K562 treated with DMSO at 1 percent for 48 hours (cell line): ENCODE data around the gene NCOA1. TPM values are rescaled to one million over a fixed set of nuclear protein-coding genes. Genes with fewer than 3 reads are reported as not detected.

Source experiments
- total RNA-seq: library from RNA; unstranded; fragments of 300-600 nt; gene quantifications from 2 replicates; pipeline ENCODE4 v1.2.3, GENCODE V29; 2022; ENCODE audit warnings: low replicate concordance; ENCODE audit errors: extremely low read depth

Gene NCOA1
- total RNA-seq, result not detected in 2 replicates

GRCh38 chr2:24490690-24491541 is at the start of gene NCOA1:
Gene NCOA1, plus strand, starts transcription at chr2:24491254. Its CDS starts 167,424 bp downstream, at chr2:24658678.

DNA sequence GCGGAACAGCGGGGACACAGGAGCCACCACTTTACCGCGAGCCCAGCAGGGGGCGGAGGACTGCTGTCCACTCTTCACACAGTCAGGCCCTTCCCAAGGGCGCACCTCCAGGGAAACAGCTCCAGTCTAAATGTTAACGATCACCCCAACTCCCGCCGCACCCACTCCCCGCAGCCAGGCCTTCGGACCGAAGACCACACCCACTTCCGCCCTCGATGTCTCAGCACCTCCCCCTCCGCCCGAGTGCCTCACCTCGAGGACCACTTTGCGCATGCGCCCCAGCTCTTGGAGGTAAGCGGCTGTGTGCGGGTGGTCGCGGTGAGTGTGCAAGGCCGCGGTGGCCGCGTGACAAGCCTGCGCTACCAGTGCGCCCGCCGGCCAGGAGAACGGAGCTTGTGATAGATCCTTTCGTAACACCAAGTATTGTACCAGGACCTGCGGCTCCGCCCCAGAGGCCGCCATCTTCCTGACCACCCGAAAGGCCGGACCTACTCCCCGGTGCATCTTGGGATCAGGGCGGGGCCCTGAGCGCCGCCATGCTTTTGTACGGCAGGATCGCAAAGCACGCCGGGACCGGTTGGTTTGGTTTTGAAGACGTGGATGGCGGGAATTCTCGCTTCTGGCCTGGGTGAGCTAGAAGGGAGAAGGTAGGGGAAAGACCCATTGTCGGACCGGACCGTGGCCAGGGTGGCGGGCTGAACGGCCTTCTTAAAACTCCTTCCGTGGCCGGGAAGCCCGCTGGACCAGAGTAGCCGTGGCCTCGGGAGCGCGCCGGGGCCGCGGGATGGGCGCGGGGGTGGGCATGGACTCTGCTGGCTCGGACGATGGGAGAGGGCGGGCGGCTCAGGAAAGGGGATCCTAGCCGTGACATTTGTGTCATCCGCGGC is 302.1 kb downstream of the NCOA1 start, which contains the start of the genes CENPO and PTRHD1:
Gene CENPO, plus strand, starts transcription at position 552 of the 887 bp plus-strand sequence. CDS start 495 bp downstream, outside the sequence.
Gene PTRHD1, minus strand, starts transcription at position 518 of the 887 bp plus-strand sequence. Its CDS starts 14 bp downstream, at position 504.

Other genes starting within 250 kb of the NCOA1 start
- not detected in 2 replicates for gene ITSN2, start 130.7 kb upstream of the NCOA1 start, total RNA-seq